Sigmoid colon (tissue), 7 donors: Measurements from ENCODE around the gene BSX. TPM values are rescaled to one million over a fixed set of nuclear protein-coding genes. Genes with fewer than 3 reads are reported as not detected.

Experiments
- DNase-seq: peaks from one replicate; pipeline ENCODE4 v3.0.0-alpha.2; 2019
- H3K27ac ChIP-seq, 4 donors: fragments of 200-600 bp; sonication (generic); one replicate each; pipeline ENCODE4 v1.5.1; 2016 to 2019; ENCODE audit warnings: mild to moderate bottlenecking in 1 of 4
- H3K27me3 ChIP-seq, 3 donors: fragments of 200-600 bp; sonication (generic); one replicate each; pipeline ENCODE4 v1.5.1; 2019; ENCODE audit warnings: mild to moderate bottlenecking in 1 of 3
- H3K36me3 ChIP-seq, 4 donors: fragments of 200-600 bp; sonication (generic); one replicate each; pipeline ENCODE4 v1.5.1; 2016 to 2019
- H3K4me1 ChIP-seq, 4 donors: fragments of 200-600 bp; sonication (generic); one replicate each; pipeline ENCODE4 v1.5.1; 2017 to 2019
- H3K4me3 ChIP-seq, 4 donors: fragments of 200-600 bp; sonication (generic); one replicate each; pipeline ENCODE4 v1.5.1; 2017 to 2019; ENCODE audit warnings: mild to moderate bottlenecking in 2 of 4, moderate library complexity in 1 of 4
- H3K9me3 ChIP-seq, 4 donors: fragments of 200-600 bp in 3 of 4; sonication (generic) in 3 of 4; one replicate each; pipeline versions ENCODE4 v1.5.1 to v1.6.1; 2013 to 2019
- CTCF ChIP-seq, 4 experiments: fragments of 450-650 bp in 3 of 4; fragments of 200-600 bp in 1 of 4; IDR thresholded peaks; one replicate each; pipeline ENCODE4 v1.5.1; 2016 to 2019; ENCODE audit warnings: antibody characterized with exemption in 4 of 4, mild to moderate bottlenecking in 3 of 4, moderate library complexity in 2 of 4
- EP300 ChIP-seq, 4 donors: sonication (generic); formaldehyde crosslinking; IDR thresholded peaks; one replicate each; pipeline ENCODE4 v1.6.1; 2017; ENCODE audit warnings: antibody characterized with exemption in 4 of 4
- POLR2A ChIP-seq, 2 donors: fragments of 450-650 bp; IDR thresholded peaks; one replicate each; pipeline ENCODE4 v1.6.1; 2016; ENCODE audit warnings: antibody characterized with exemption in 2 of 2, mild to moderate bottlenecking in 2 of 2, moderate library complexity in 2 of 2
- POLR2AphosphoS5 ChIP-seq, 4 donors: sonication (generic); formaldehyde crosslinking; IDR thresholded peaks; one replicate each; pipeline ENCODE4 v1.6.1; 2017; ENCODE audit warnings: antibody characterized with exemption in 4 of 4
- WGBS, 2 donors: extraction: QIAGEN DNeasy Blood & Tissue Kit; methylation state at CpG; one replicate each; pipeline ENCODE4 v1.1.7; 2013; 5-methylcytosine and 5-hydroxymethylcytosine counted together
- intact Hi-C: fragments of 100-400 bp; cut with DNase I; formaldehyde crosslinking; loops from one replicate; pipeline ENCODE4 v1.15.1; 2023
- polyA plus RNA-seq, 3 donors: library from polyadenylated mRNA; stranded (reverse); fragments of 200-250 nt; gene quantifications; one replicate each; pipeline ENCODE4 v1.2.3, GENCODE V29; 2013
- total RNA-seq, 4 donors: library from RNA; depleted of rRNA; stranded (reverse); fragments of >200 nt; gene quantifications; one replicate each; pipeline ENCODE4 v1.1.0, GENCODE V29; 2016
- donor health status: healthy with polysubstance abuse.
- donor health status: Bipolar disorder and iron deficiency.
- donor health status: healthy.

Gene BSX
- total and polyA plus RNA-seq, 7 donors = not detected

- 32 to 52% methylated on average over 3 of the region's 3 CpGs for WGBS, 2 donors
- intact Hi-C loops = no loop called here
Measured at GRCh38 chr11:122995526-122995925, 13.9 kb upstream of the BSX start.

GRCh38 chr11:122984186-122985011, 2.8 kb upstream of the BSX start:
- no peak overlapping the region for H3K27ac ChIP-seq
- H3K4me1 ChIP-seq = peaks cover 0 to 23% (median 18%) of the 10 kb centered on the region in 4 donors
- intact Hi-C loops = no loop called here
- TF ChIP-seq POLR2A (IDR thresholded peaks at IDR 0.05) (no peak), EP300 (IDR thresholded peaks at IDR 0.05) (no peak), CTCF (IDR thresholded peaks at IDR 0.05) (no peak)
- H3K9me3 ChIP-seq = no peaks in the 10 kb centered on the region
- H3K27me3 ChIP-seq = peaks cover 40 to 78% (median 76%) of the 10 kb centered on the region in 3 donors
- WGBS, 2 donors = 1 to 2% methylated on average over 59 of the region's 59 CpGs
- H3K4me3 ChIP-seq = peak overlapping the region; percentile 43 to 62 (median 50)
- peak; percentile 63 for DNase-seq
- no peaks in the 10 kb centered on the region for H3K36me3 ChIP-seq

More at GRCh38 chr11:122995526-122995925, 13.9 kb upstream of the BSX start:
- H3K4me3 ChIP-seq = no peak overlapping the region
- peaks cover 0 to 26% (median 0%) of the 10 kb centered on the region in 3 donors for H3K27me3 ChIP-seq
- H3K4me1 ChIP-seq = no peaks in the 10 kb centered on the region
- DNase-seq = no peak
- TF ChIP-seq CTCF (IDR thresholded peaks at IDR 0.05) = no peak
- TF ChIP-seq EP300 (IDR thresholded peaks at IDR 0.05) = no peak
- H3K36me3 ChIP-seq = no peaks in the 10 kb centered on the region
- no peaks in the 10 kb centered on the region for H3K9me3 ChIP-seq
- H3K27ac ChIP-seq = no peak overlapping the region

- Histone ChIP-seq H3K4me3 (peak overlapping the region in 3 of 4 donors; percentile 49 to 62 (median 52)), H3K27me3 (peaks cover 48 to 86% (median 84%) of the 10 kb centered on the region in 3 donors), H3K36me3 (no peaks in the 10 kb centered on the region), H3K9me3 (no peaks in the 10 kb centered on the region), H3K27ac (no peak overlapping the region), H3K4me1 (peaks cover 0 to 28% (median 19%) of the 10 kb centered on the region in 4 donors)
- intact Hi-C loops = no loop called here
- TF ChIP-seq CTCF (IDR thresholded peaks at IDR 0.05) (no peak), POLR2AphosphoS5 (IDR thresholded peaks at IDR 0.05) (no peak), EP300 (IDR thresholded peaks at IDR 0.05) (no peak), POLR2A (IDR thresholded peaks at IDR 0.05) (no peak)
- WGBS, 2 donors = 11 to 19% methylated on average over 26 of the region's 26 CpGs
- no peak for DNase-seq
Measured at GRCh38 chr11:122983438-122984185, 2.0 kb upstream of the BSX start.

GRCh38 chr11:122979815-122980595, 1.6 kb downstream of the BSX start:
- intact Hi-C loops = no loop called here
- WGBS, 2 donors = 5 to 13% methylated on average over 27 of the region's 27 CpGs
- no peak overlapping the region for H3K4me3 ChIP-seq
- H3K4me1 ChIP-seq = peaks cover 0 to 40% (median 33%) of the 10 kb centered on the region in 4 donors
- TF ChIP-seq CTCF (IDR thresholded peaks at IDR 0.05) (no peak), POLR2AphosphoS5 (IDR thresholded peaks at IDR 0.05) (no peak), EP300 (IDR thresholded peaks at IDR 0.05) (no peak), POLR2A (IDR thresholded peaks at IDR 0.05) (no peak)
- H3K36me3 ChIP-seq = no peaks in the 10 kb centered on the region
- H3K27ac ChIP-seq = no peak overlapping the region
- no peak for DNase-seq
- no peaks in the 10 kb centered on the region for H3K9me3 ChIP-seq
- peaks cover 63 to 100% (median 97%) of the 10 kb centered on the region in 3 donors for H3K27me3 ChIP-seq
